OCI-LY1 (cell line): ENCODE data around the gene NFX1.

ENCODE experiments used
- EZH2 ChIP-seq: fragments of 200-600 bp; sonication (generic), shearing (Covaris generic); IDR thresholded peaks from 2 replicates; pipeline ENCODE4 v1.8.0; 2017; ENCODE audit warnings: borderline replicate concordance, mixed run types, mild to moderate bottlenecking, antibody characterized with exemption, low read length, moderate library complexity, mixed read lengths
- TF ChIP-seq, protein P1 (sequence below): fragments of 200-600 bp; sonication (generic), shearing (Covaris generic); IDR thresholded peaks from 2 replicates; pipeline ENCODE4 v1.5.1; 2017; ENCODE audit warnings: mild to moderate bottlenecking, antibody characterized with exemption, low read length, moderate library complexity, mixed read lengths

DNA sequence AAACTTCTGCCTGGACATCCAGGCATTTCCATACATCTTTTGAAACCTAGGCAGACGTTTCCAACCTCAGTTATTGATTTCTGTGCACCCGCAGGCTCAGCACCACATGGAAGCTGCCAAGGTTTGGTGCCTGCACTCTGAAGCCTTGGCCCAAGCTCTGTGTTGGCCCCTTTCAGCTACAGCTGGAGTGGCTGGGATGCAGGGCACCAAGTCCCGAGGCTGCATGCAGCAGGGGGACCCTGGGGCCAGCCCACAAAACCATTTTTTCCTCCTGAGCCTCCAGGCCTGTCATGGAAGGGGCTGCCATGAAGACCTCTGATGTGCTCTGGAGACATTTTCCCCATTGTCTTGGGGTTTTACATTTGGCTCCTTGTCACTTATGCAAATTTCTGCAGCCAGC, 49.9 kb downstream of the NFX1 start:
- TF ChIP-seq, protein P1, sequence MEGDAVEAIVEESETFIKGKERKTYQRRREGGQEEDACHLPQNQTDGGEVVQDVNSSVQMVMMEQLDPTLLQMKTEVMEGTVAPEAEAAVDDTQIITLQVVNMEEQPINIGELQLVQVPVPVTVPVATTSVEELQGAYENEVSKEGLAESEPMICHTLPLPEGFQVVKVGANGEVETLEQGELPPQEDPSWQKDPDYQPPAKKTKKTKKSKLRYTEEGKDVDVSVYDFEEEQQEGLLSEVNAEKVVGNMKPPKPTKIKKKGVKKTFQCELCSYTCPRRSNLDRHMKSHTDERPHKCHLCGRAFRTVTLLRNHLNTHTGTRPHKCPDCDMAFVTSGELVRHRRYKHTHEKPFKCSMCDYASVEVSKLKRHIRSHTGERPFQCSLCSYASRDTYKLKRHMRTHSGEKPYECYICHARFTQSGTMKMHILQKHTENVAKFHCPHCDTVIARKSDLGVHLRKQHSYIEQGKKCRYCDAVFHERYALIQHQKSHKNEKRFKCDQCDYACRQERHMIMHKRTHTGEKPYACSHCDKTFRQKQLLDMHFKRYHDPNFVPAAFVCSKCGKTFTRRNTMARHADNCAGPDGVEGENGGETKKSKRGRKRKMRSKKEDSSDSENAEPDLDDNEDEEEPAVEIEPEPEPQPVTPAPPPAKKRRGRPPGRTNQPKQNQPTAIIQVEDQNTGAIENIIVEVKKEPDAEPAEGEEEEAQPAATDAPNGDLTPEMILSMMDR: no peak
- TF ChIP-seq EZH2: no peak
